ENCODE measurements around the gene DNAH10.

DNAH10 gene

DNA sequence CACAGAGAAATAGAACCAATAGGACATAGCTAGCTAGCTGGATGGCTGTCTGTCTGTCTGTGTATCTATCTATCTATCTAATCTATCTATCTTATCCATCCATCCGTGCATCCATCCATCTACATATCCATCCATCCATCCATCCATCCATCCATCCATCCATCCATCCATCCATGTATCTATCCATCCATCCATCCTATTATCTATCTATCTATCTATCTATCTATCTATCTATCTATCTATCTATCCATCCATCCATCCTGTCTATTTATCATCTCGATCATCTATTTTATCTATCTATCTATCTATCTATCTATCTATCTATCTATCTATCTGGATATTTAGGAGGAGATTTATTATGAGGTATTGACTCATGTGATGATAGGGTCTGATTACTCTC lies 84.9 kb downstream of the DNAH10 start:
- H3K36me3 ChIP-seq (ENCODE audit: low read depth), result no peaks in the 10 kb centered on the region
- no peaks in the 10 kb centered on the region for H3K9me3 ChIP-seq (ENCODE audit: severe bottlenecking)
- H3K4me3 ChIP-seq (ENCODE audit: severe bottlenecking), result no peak overlapping the region
- TF ChIP-seq, protein P1, sequence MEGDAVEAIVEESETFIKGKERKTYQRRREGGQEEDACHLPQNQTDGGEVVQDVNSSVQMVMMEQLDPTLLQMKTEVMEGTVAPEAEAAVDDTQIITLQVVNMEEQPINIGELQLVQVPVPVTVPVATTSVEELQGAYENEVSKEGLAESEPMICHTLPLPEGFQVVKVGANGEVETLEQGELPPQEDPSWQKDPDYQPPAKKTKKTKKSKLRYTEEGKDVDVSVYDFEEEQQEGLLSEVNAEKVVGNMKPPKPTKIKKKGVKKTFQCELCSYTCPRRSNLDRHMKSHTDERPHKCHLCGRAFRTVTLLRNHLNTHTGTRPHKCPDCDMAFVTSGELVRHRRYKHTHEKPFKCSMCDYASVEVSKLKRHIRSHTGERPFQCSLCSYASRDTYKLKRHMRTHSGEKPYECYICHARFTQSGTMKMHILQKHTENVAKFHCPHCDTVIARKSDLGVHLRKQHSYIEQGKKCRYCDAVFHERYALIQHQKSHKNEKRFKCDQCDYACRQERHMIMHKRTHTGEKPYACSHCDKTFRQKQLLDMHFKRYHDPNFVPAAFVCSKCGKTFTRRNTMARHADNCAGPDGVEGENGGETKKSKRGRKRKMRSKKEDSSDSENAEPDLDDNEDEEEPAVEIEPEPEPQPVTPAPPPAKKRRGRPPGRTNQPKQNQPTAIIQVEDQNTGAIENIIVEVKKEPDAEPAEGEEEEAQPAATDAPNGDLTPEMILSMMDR (IDR thresholded peaks at IDR 0.05; ENCODE audit: poor library complexity, severe bottlenecking), result no peak
- no peak for ATAC-seq (ENCODE audit: low read depth)
- peaks cover 4% of the 10 kb centered on the region for H3K4me1 ChIP-seq (ENCODE audit: insufficient read depth, poor library complexity, severe bottlenecking)
- DNase-seq (ENCODE audit: low spot score), result no peak
- no peaks in the 10 kb centered on the region for H3K27me3 ChIP-seq (ENCODE audit: insufficient read depth, poor library complexity, severe bottlenecking)
- H3K27ac ChIP-seq (ENCODE audit: poor library complexity, severe bottlenecking), result no peak overlapping the region

DNA sequence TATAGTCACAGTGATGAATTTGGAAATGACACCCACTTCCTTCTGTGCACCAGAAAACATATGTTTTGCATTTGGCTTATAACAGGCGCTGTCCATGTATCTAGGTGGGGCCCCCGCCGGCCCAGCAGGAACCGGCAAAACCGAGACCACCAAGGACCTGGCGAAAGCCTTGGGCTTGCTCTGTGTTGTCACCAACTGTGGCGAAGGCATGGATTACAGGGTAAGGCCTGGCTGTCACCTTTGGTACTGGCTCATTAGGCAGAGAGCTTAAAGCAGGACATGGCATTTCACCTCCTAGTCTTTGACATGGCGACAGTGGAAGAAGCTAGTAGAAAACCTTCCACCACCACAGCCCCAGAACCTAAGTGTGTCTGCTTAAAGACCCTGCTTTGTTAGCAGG lies 85.8 kb downstream of the DNAH10 start:
- Histone ChIP-seq H3K27ac (ENCODE audit: poor library complexity, severe bottlenecking) (no peak overlapping the region), H3K36me3 (ENCODE audit: low read depth) (no peaks in the 10 kb centered on the region), H3K9me3 (ENCODE audit: severe bottlenecking) (no peaks in the 10 kb centered on the region), H3K27me3 (ENCODE audit: insufficient read depth, poor library complexity, severe bottlenecking) (no peaks in the 10 kb centered on the region), H3K4me3 (ENCODE audit: severe bottlenecking) (no peak overlapping the region), H3K4me1 (ENCODE audit: insufficient read depth, poor library complexity, severe bottlenecking) (peaks cover 4% of the 10 kb centered on the region)
- DNase-seq (ENCODE audit: low spot score) (no peak), ATAC-seq (ENCODE audit: low read depth) (no peak)
- TF ChIP-seq, protein P1 (IDR thresholded peaks at IDR 0.05; ENCODE audit: poor library complexity, severe bottlenecking), result no peak

DNA sequence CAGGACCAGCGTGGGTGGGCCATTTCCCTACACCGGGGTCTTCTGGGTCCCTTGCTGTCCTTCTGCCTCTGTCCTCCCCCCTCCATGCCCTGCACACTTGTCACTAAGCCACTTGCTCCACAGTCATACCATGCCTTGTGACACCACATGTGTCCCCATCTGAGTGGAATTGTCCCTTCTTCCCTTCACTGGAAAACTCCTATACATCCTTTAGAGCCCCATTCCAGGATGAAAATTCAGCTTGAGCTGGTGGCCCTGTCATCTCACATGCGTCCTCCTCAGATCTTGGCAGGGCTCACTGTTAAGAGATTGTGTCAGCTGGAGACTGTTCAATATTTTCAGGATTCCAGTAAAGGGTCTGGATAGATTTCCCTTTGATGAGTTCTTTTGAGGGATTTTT lies 87.4 kb downstream of the DNAH10 start:
- no peak for DNase-seq (ENCODE audit: low spot score)
- no peak for ATAC-seq (ENCODE audit: low read depth)
- TF ChIP-seq, protein P1 (IDR thresholded peaks at IDR 0.05; ENCODE audit: poor library complexity, severe bottlenecking), result no peak
- no peaks in the 10 kb centered on the region for H3K9me3 ChIP-seq (ENCODE audit: severe bottlenecking)
- no peak overlapping the region for H3K27ac ChIP-seq (ENCODE audit: poor library complexity, severe bottlenecking)
- H3K4me1 ChIP-seq (ENCODE audit: insufficient read depth, poor library complexity, severe bottlenecking), result no peaks in the 10 kb centered on the region
- H3K27me3 ChIP-seq (ENCODE audit: insufficient read depth, poor library complexity, severe bottlenecking), result no peaks in the 10 kb centered on the region
- no peak overlapping the region for H3K4me3 ChIP-seq (ENCODE audit: severe bottlenecking)
- H3K36me3 ChIP-seq (ENCODE audit: low read depth), result no peaks in the 10 kb centered on the region

DNA sequence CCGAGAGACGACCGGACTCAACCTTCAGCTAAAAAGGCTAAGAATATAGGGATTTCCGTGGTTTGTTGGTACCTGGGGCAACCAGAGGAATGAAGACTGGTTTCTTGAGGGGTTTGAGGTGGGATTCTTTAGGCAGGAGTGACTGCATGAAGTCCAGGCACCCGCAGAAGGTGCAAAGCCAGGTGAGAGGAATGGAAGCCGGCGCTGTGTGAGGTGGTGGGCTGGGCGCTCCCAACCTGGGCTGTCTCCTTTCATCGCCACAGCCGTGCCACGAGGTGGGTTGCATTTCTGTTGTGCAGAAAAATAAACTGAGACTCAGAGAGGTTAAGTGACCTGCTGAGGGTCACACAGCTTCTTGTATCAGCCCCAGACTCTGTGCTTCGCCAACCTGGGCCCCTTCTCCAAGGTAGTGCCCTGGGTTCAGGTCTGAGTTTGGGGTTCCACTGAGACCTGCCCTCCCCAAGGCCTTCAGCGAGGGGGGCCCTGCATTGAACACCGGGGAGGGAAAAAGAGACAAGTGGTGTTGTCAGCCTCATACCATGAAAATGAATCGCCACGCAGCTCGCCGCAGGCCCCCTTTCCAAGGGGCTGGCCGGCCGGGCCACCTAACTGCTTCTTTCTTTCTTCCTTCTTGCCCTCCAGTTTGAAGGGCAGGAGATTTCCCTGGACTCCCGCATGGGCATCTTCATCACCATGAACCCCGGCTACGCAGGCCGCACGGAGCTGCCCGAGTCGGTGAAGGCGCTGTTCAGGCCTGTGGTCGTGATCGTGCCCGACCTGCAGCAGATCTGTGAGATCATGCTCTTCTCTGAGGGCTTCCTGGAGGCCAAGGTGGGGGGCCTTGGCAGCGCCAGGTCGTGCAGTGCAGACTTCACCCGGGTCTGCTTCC lies 88.4 kb downstream of the DNAH10 start:
- Histone ChIP-seq H3K36me3 (ENCODE audit: low read depth) (no peaks in the 10 kb centered on the region), H3K9me3 (ENCODE audit: severe bottlenecking) (no peaks in the 10 kb centered on the region), H3K4me1 (ENCODE audit: insufficient read depth, poor library complexity, severe bottlenecking) (no peaks in the 10 kb centered on the region), H3K27ac (ENCODE audit: poor library complexity, severe bottlenecking) (no peak overlapping the region), H3K27me3 (ENCODE audit: insufficient read depth, poor library complexity, severe bottlenecking) (no peaks in the 10 kb centered on the region), H3K4me3 (ENCODE audit: severe bottlenecking) (no peak overlapping the region)
- DNase-seq (ENCODE audit: low spot score) (no peak), ATAC-seq (ENCODE audit: low read depth) (no peak)
- TF ChIP-seq, protein P1 (IDR thresholded peaks at IDR 0.05; ENCODE audit: poor library complexity, severe bottlenecking), result no peak
